Measurements from ENCODE around the gene GABRG3.

DNA sequence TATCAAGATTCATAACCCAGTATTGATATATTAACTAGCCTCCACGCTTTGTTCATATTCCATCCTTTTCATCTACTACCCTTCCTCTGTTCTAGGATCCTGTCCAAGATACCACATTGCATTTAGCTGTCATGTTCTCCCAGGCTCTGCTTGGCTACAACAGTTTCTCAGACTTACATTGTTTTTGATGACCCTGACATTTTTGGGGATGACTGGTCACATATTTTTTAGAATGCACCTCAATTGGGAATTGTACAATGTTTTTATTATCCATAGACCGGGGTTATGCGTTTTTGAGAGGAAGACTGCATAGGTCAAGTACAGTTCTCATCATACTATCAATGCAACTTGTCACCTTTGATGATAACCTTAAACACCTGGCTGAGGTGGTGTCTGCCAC lies 421.2 kb downstream of the GABRG3 start:
- TF ChIP-seq, protein P1, sequence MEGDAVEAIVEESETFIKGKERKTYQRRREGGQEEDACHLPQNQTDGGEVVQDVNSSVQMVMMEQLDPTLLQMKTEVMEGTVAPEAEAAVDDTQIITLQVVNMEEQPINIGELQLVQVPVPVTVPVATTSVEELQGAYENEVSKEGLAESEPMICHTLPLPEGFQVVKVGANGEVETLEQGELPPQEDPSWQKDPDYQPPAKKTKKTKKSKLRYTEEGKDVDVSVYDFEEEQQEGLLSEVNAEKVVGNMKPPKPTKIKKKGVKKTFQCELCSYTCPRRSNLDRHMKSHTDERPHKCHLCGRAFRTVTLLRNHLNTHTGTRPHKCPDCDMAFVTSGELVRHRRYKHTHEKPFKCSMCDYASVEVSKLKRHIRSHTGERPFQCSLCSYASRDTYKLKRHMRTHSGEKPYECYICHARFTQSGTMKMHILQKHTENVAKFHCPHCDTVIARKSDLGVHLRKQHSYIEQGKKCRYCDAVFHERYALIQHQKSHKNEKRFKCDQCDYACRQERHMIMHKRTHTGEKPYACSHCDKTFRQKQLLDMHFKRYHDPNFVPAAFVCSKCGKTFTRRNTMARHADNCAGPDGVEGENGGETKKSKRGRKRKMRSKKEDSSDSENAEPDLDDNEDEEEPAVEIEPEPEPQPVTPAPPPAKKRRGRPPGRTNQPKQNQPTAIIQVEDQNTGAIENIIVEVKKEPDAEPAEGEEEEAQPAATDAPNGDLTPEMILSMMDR (IDR thresholded peaks at IDR 0.05), result no peak
- no peak for TF ChIP-seq POLR2AphosphoS5 (IDR thresholded peaks at IDR 0.05)

All from breast epithelium (tissue), 3 donors.